Measurements from ENCODE around the gene KCNJ6.

DNA sequence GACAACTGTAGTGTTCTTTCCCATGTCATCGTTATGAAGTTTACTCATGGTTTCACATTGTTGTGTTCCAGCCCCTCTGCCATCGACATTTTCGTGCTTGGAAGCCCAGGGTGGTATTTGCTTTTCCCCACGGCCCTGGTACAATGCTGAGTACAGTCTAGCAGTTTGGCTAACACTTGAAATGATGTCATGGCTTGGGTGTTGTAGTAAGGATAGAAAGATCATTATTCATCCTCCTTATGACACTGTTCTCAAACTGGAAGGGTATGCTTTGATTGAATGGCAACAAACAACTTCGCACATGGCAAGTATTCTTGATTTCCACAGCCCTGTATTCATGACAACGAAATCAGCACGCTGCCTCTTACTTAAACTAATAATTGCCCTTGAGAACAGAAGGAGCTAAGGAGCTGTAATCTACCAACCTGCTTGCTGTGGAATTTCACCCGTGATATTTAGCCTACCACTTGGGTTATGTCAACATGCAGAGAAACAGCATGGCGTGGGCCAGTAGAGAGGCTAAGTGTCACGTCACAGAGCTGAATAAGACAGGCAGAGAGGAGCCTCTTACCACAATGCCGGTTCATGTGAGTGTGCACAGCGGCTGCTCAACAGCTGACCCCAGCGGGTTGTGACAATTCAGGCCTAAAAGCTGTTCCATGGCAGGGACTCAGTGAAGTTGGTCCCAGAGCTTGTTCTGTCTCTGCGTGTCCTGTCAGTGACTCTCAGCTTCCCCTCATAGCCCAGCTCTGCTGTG lies 73.9 kb downstream of the KCNJ6 start:
- no peak for TF ChIP-seq POLR2A (IDR thresholded peaks at IDR 0.05; ENCODE audit: borderline replicate concordance, extremely low read depth, insufficient read depth, insufficient read length)
- TF ChIP-seq RAD21 (IDR thresholded peaks at IDR 0.05; ENCODE audit: low read depth), result no peak
- TF ChIP-seq, protein P1, sequence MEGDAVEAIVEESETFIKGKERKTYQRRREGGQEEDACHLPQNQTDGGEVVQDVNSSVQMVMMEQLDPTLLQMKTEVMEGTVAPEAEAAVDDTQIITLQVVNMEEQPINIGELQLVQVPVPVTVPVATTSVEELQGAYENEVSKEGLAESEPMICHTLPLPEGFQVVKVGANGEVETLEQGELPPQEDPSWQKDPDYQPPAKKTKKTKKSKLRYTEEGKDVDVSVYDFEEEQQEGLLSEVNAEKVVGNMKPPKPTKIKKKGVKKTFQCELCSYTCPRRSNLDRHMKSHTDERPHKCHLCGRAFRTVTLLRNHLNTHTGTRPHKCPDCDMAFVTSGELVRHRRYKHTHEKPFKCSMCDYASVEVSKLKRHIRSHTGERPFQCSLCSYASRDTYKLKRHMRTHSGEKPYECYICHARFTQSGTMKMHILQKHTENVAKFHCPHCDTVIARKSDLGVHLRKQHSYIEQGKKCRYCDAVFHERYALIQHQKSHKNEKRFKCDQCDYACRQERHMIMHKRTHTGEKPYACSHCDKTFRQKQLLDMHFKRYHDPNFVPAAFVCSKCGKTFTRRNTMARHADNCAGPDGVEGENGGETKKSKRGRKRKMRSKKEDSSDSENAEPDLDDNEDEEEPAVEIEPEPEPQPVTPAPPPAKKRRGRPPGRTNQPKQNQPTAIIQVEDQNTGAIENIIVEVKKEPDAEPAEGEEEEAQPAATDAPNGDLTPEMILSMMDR (IDR thresholded peaks at IDR 0.05 in 2 of 3, conservative IDR thresholded peaks at IDR 0.05 in 1 of 3; ENCODE audit: borderline replicate concordance in 1 of 3, insufficient read depth in 1 of 3, low read depth in 2 of 3, low read length in 2 of 3), result no peak

All from HCT116 (cell line).